Measurements from ENCODE around the gene RASA2.

DNA sequence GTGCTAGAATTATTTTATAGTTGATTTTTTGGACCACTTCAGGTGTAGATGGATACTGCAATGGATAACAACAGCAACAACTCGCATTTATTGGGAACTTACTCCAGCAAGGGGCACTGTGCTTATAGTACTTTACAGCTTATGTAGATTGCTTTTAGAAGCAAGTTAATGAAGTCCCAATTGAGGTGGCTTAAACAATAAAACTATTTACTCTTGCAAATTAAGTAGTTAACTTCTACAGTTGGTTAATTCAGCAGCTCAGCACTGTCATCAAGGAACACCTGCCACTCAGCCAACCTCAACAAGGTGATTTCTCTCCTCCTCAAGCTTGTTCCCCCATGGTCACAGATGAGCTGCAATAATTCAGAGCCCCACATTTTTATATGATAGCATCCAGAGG is 124.1 kb downstream of the RASA2 start:
- TF ChIP-seq, protein P1, sequence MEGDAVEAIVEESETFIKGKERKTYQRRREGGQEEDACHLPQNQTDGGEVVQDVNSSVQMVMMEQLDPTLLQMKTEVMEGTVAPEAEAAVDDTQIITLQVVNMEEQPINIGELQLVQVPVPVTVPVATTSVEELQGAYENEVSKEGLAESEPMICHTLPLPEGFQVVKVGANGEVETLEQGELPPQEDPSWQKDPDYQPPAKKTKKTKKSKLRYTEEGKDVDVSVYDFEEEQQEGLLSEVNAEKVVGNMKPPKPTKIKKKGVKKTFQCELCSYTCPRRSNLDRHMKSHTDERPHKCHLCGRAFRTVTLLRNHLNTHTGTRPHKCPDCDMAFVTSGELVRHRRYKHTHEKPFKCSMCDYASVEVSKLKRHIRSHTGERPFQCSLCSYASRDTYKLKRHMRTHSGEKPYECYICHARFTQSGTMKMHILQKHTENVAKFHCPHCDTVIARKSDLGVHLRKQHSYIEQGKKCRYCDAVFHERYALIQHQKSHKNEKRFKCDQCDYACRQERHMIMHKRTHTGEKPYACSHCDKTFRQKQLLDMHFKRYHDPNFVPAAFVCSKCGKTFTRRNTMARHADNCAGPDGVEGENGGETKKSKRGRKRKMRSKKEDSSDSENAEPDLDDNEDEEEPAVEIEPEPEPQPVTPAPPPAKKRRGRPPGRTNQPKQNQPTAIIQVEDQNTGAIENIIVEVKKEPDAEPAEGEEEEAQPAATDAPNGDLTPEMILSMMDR (IDR thresholded peaks at IDR 0.05), result no peak
- TF ChIP-seq SIN3A (IDR thresholded peaks at IDR 0.05; ENCODE audit: borderline replicate concordance, insufficient read depth, low read depth, low read length) (no peak), POLR2AphosphoS5 (IDR thresholded peaks at IDR 0.05; ENCODE audit: low read depth, low read length) (no peak), REST (IDR thresholded peaks at IDR 0.05; ENCODE audit: insufficient read depth in 1 of 2, low read depth in 2 of 2, low read length in 1 of 2) (no peak)
